HG02970 (cell line): ENCODE results near the gene CELF1.

Source experiments
- ATAC-seq: cut with Tn5 transposase; IDR thresholded peaks from one replicate; pipeline ENCODE4 v1.9.1; 2021; ENCODE audit warnings: mild to moderate bottlenecking, moderate library complexity, moderate number of reproducible peaks; ENCODE audit not compliant: unreplicated experiment, low FRiP score

Gene CELF1

DNA sequence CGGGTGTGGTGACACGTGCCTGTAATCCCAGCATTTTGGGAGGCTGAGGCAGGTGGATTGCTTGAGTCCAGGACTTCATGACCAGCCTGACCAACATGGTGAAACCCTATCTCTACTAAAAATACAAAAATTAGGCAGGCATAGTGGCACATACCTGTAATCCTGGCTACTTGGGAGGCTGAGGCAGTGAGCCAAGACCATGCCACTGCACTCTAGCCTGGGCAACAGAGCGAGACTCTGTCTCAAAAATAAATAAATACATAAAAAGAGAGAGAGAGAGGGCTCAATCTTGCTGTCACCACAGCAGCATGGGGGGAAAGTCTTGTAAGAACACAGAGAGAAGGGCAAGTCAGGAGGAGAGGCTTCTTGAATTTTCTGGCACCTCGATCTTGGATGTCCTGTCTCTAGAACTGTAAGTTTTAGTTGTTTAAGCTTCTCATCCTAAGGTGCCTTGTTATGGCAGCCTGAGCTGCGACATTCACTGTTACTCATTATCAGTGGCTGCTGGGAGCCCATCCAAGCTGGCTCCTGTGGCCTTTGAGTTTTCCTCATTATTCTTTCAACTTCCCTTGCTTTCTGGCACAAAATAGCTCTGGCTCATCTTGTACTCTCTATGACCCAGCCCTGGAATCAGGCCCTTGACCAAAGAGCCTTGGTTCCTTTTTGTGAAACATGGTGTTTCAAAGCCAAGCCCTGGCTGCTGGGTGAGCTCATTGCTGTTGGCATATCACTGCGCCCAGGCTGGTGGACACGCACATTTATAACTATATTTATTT lies 118.7 kb downstream of the CELF1 start:
- ATAC-seq: no peak

DNA sequence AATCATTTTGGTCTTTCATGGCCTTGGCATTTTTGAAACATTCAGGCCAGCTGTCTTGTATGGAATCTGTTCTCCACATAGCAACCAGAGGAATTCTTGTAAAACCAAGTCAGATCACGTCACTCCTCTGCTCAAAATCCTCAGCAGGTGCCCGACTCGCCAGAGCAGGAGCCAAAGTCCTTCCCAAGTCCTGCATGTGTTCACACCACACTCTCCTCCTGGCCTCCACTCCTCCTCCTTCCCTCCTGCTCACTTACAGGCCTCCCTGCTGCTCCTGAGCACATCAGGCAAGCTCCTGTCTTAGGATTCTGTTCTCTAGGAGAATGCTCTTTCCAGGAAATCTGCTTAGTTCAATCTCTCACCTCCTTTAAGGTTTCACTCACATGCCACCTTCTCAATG lies 119.8 kb downstream of the CELF1 start:
- no peak for ATAC-seq

DNA sequence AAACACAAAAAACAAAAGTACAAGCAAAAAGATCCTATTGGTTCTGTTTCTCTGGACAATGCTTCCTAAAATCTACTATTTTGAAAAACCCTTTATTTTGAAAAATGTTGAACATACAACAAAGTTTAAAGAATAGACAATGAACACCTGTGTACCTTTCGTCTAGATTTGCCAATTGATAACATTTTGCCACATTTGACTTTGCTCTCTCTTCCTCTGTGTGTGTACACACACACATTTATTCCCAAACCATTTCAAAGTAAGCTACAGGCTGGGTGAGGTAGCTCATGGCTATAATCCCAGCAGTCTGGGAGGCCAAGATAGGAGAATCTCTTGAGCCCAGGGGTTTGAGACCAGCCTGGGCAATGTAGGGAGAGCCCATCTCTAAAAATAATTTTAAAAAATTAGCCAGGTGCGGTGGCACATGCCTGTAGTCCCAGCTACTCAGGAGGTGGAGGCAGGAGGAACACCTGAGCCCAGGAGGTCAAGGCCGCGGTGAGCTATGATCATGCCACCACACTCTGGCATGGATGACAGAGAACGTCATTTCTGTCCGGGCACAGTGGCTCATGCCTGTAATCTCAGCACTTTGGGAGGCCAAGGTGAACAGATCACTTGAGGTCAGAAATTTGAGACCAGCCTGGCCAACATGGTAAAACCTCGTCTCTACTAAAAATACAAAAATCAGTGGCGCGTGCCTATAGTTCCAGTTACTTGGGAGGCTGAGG lies 121.4 kb downstream of the CELF1 start:
- ATAC-seq: no peak

DNA sequence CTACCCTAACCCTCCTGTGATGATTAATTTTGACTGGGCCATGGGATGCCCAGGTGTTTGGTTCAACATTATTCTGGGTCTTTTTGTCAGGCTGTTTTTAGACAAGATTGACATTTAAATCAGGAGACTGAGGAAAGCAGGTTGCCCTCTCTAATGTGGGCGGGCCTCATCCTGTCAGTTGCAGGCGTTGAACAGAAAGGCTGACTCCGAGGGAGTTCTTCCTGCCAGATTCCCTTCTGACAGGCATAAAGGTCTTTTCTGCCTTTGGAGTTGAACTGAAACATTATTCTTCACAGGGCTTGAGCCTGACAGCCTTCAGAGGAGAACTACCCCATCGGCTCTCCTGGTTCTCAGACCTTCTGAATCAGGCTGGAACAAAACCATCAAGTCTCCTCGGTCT lies 122.4 kb downstream of the CELF1 start:
- no peak for ATAC-seq

DNA sequence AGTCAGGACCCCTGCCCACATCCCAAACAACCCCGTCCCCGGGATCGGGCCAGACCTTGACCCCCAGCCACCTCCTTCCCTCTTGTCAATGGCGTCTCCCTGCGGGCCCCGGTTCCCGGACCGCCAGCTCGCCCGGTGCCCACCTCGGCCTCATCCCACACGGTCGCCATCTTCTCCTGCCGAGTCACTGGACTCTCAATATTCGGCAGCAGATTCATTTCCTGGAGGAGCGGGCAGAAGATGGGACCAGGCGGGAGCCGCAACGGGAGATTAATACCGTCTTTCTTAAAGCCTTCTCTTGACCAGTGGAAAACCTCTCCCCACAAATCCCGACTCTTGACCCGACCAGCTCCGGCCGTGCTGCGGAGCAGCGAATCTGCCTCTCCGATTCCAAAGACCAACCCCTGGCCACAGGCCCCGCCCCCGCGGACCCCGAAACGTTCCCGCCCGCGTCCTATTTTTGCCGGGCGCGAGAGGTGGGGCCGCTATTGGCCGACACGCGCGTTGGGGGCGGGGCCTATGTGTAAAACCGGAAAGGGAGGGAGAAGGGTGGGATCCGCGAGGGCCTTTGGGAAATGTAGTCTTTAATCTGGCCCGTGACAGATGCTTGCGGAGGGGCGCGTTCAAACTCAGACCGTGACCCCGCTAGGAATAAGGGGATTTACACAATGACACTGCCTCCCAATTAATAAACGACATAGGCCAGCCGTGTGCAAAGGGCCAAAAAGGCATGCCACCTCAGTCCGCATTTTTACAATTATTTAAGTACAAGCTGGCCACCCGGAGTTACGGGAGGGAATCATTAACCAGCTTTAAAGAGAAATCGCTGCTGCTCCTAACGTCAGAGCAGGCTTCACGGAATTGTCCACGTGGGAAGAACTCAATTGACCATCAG lies 126.6 kb downstream of the CELF1 start, which contains the start of gene PSMC3:
TSS of gene PSMC3 (minus strand) at position 378 of the 895 bp plus-strand sequence. CDS start at position 218, 160 bp downstream.
- peak; percentile 86 for ATAC-seq

DNA sequence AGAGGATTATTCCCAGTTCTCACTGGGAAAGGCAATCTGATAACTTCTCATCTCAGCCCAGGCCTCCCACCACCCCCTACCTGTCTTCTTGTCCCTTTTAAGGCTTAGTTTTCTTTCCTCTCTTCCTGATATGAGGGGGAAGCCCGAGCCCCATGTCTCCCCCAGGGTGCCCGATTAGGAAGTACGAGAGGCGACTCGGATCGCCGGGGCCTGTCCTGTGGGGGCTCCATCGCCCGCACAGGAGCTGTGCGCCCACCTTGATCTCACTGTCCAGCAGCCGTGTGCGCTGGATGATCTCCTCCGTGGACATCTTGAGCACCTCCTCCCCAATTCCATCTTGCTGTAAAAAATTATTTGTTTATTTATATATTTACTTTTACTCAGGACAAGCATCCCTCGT lies 127.3 kb downstream of the CELF1 start:
- ATAC-seq: no peak

DNA sequence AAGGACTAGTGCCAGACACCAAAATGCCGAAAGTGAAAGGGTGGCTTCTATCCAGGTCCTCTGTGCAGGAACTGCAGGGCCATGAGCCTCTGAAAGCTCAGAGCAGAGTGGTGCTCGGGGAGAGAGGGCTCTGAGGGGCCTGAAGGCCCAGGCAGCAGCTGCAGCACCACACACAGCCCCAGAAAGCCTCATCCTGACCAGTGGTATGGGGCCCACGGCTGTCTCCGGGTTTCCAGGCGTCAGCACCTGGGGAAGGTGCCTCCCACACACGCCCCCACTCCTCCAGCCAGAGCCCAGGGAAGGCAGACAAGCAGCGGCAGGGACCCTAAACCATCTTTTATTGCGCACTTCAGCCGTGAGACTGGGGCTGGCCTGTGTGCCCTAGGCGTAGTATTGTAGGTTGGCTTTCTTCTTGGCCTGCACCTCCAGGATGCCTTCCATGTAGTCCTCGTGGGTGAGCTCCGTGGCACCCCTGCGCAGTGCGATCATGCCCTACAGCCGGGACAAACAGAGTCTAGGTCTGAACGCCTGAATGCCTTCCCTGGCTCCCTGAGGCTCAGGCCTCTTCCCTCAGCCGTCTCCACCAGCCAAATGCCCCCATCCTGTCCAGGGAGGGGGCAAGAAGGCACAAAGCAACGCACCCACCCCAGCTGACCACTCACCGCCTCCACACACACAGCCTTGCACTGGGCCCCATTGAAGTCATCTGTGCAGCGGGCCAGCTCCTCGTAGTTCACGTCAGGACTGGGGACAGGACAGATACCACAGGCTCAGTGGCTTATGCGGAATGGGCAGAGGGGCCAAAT lies 134.3 kb downstream of the CELF1 start:
- no peak for ATAC-seq

DNA sequence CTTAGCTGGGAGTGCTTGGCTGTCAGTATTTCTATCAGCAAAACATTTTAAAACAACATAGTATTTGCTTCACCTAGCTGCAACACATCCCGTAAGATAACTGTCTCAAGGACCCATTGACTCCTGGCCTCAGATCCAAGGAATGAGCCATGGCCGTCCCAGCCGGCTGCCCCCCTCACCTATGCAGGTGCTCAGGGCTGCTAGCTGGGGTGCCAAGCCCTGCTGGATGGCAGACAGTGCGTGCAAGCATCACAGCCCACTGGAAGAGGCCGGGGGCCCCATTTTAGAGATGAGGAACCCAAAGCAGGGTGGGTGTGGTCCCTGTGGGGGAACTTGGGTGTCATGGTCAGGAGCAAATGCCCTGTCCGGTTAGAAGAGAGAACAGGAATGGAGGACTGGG lies 135.2 kb downstream of the CELF1 start:
- no peak for ATAC-seq

DNA sequence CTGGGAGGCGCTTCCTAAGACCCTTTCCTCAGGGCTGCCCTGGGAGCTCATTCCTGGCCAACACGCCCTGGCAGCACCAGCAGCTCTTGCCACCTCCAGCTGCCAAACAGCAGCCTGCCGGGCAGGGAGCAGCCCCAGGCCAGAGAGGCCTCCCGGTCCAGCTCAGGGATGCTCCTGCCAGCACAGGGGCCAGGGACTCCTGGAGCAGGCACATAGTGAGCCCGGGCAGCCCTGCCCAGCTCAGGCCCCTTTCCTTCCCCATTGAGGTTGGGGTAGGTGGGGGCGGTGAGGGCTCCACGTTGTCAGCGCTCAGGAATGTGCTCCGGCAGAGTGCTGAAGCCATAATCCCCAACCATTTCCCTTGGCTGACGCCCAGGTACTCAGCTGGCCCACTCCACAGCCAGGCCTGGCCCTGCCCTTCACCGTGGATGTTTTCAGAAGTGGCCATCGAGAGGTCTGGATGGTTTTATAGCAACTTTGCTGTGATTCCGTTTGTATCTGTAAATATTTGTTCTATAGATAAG lies 136.9 kb downstream of the CELF1 start:
- no peak for ATAC-seq
